SK-N-SH (cell line): Measurements from ENCODE around the gene HDAC7. TPM values are rescaled to one million over a fixed set of nuclear protein-coding genes. Genes with fewer than 3 reads are reported as not detected.

Source experiments
- CTCF ChIA-PET: fragments of 300-600, 350-600 bp; formaldehyde crosslinking; extraction: SDS; loops from one replicate; lab custom pipeline; 2021; lab: Yijun Ruan, JAX
- POLR2A ChIA-PET: fragments of 350-600 bp; sonication (Branson Sonifier 250); formaldehyde crosslinking; extraction: SDS; loops from one replicate; lab custom pipeline; 2020; ENCODE audit warnings: antibody characterized with exemption, inconsistent platforms; lab: Yijun Ruan, JAX
- DNase-seq: peaks from one replicate; pipeline ENCODE4 v3.0.0; 2012
- H2AFZ ChIP-seq: fragments of 200-600 bp; sonication (generic); 2 replicates; pipeline ENCODE4 v1.8.1; 2016; ENCODE audit warnings: antibody characterized with exemption, mild to moderate bottlenecking, low read depth
- H3F3A ChIP-seq: fragments of 200-600 bp; sonication (generic); replicated peaks from 2 replicates; pipeline ENCODE3; 2016; ENCODE audit warnings: antibody characterized with exemption, mild to moderate bottlenecking; ENCODE audit not compliant: insufficient read depth
- H3K27ac ChIP-seq, 2 experiments: fragments of 200-500 bp in 1 of 2; fragments of 200-600 bp in 1 of 2; sonication (Bioruptor generic) in 1 of 2; sonication (generic), shearing (Covaris generic) in 1 of 2; 2 replicates each; pipeline versions ENCODE4 v1.5.1 to v1.6.1; 2014 to 2016; ENCODE audit warnings: low read depth in 2 of 2, inconsistent platforms in 1 of 2, low read length in 1 of 2, mild to moderate bottlenecking in 1 of 2, mixed read lengths in 1 of 2
- H3K27me3 ChIP-seq: fragments of 200-600 bp; sonication (generic), shearing (Covaris generic); 2 replicates; pipeline ENCODE4 v1.6.1; 2016; ENCODE audit warnings: mixed run types; ENCODE audit not compliant: insufficient read depth
- H3K36me3 ChIP-seq, 2 experiments: fragments of 200-500 bp in 1 of 2; fragments of 200-600 bp in 1 of 2; sonication (Bioruptor generic) in 1 of 2; sonication (generic) in 1 of 2; replicated peaks in 1 of 2; 2 replicates each; pipeline versions ENCODE3 to v1.5.1; 2014 to 2016; ENCODE audit warnings: low read length in 1 of 2, mild to moderate bottlenecking in 1 of 2; ENCODE audit not compliant: insufficient read depth in 2 of 2, control insufficient read depth in 1 of 2
- H3K4me1 ChIP-seq, 2 experiments: fragments of 200-500 bp in 1 of 2; fragments of 200-600 bp in 1 of 2; sonication (Bioruptor generic) in 1 of 2; sonication (generic), shearing (Covaris generic) in 1 of 2; 2 replicates each; pipeline versions ENCODE4 v1.5.1 to v1.6.1; 2014 to 2016; ENCODE audit warnings: low read depth in 1 of 2, low read length in 1 of 2, mixed run types in 1 of 2; ENCODE audit not compliant: insufficient read depth in 2 of 2, control insufficient read depth in 1 of 2
- H3K4me2 ChIP-seq: fragments of 200-600 bp; sonication (generic), shearing (Covaris generic); 2 replicates; pipeline ENCODE4 v1.6.1; 2017; ENCODE audit warnings: mixed run types
- H3K4me3 ChIP-seq, 2 experiments: fragments of 200-500 bp in 1 of 2; fragments of 200-600 bp in 1 of 2; sonication (Bioruptor generic) in 1 of 2; sonication (generic), shearing (Covaris generic) in 1 of 2; 2 replicates each; pipeline versions ENCODE4 v1.5.1 to v1.8.1; 2014 to 2016; ENCODE audit warnings: low read depth in 2 of 2, inconsistent platforms in 1 of 2, low read length in 1 of 2, mild to moderate bottlenecking in 1 of 2, mixed read lengths in 1 of 2, moderate library complexity in 1 of 2
- H3K79me2 ChIP-seq: fragments of 200-600 bp; sonication (generic); 2 replicates; pipeline ENCODE4 v1.8.1; 2017; ENCODE audit warnings: mild to moderate bottlenecking; ENCODE audit not compliant: insufficient read depth
- H3K9ac ChIP-seq: fragments of 200-600 bp; sonication (generic); 2 replicates; pipeline ENCODE4 v1.6.1; 2017; ENCODE audit warnings: mixed run types
- H3K9me2 ChIP-seq: fragments of 200-600 bp; sonication (generic); 2 replicates; pipeline ENCODE4 v1.6.1; 2017; ENCODE audit warnings: mixed run types
- H3K9me3 ChIP-seq: fragments of 200-600 bp; sonication (generic); 2 replicates; pipeline ENCODE4 v1.6.1; 2017; ENCODE audit warnings: mixed run types, mild to moderate bottlenecking, moderate library complexity
- H4K20me1 ChIP-seq: fragments of 200-600 bp; sonication (generic); 2 replicates; pipeline ENCODE4 v1.6.1; 2017; ENCODE audit warnings: mild to moderate bottlenecking, mixed run types; ENCODE audit not compliant: insufficient read depth
- ELF1 ChIP-seq: IDR thresholded peaks from 2 replicates; pipeline ENCODE4 v1.4.0; 2012
- FOXJ3 ChIP-seq: sonication (generic); formaldehyde crosslinking; IDR thresholded peaks from 2 replicates; pipeline ENCODE4 v1.5.1; 2020; ENCODE audit warnings: mild to moderate bottlenecking, missing genetic modification reagents
- MAX ChIP-seq: IDR thresholded peaks from 2 replicates; pipeline ENCODE4 v1.4.0; 2012; ENCODE audit warnings: low read depth
- MXI1 ChIP-seq: IDR thresholded peaks from 2 replicates; pipeline ENCODE4 v1.6.1; 2012; ENCODE audit warnings: mild to moderate bottlenecking, low read depth, low read length, improper control_type of control experiment
- NFIC ChIP-seq: IDR thresholded peaks from 2 replicates; pipeline ENCODE4 v1.4.0; 2012; ENCODE audit warnings: borderline replicate concordance
- POLR2AphosphoS5 ChIP-seq: IDR thresholded peaks from 2 replicates; pipeline ENCODE4 v1.6.1; 2012; ENCODE audit warnings: low read depth, low read length
- RAD21 ChIP-seq: IDR thresholded peaks from 2 replicates; pipeline ENCODE4 v1.6.1; 2012; ENCODE audit warnings: mild to moderate bottlenecking, low read length
- RFX5 ChIP-seq: IDR thresholded peaks from 2 replicates; pipeline ENCODE4 v1.6.1; 2012; ENCODE audit warnings: mild to moderate bottlenecking, improper control_type of control experiment, low read length
- SIN3A ChIP-seq: IDR thresholded peaks from 2 replicates; pipeline ENCODE4 v1.6.1; 2012; ENCODE audit warnings: low read depth, mild to moderate bottlenecking, low read length, moderate library complexity, borderline replicate concordance
- SMC3 ChIP-seq: IDR thresholded peaks from 2 replicates; pipeline ENCODE4 v1.6.1; 2012; ENCODE audit warnings: low read depth, low read length, improper control_type of control experiment
- TAF1 ChIP-seq: IDR thresholded peaks from 2 replicates; pipeline ENCODE4 v1.6.1; 2012; ENCODE audit warnings: low read depth, mild to moderate bottlenecking, low read length, moderate library complexity, borderline replicate concordance
- TEAD4 ChIP-seq: IDR thresholded peaks from 2 replicates; pipeline ENCODE4 v1.4.0; 2012; ENCODE audit warnings: mild to moderate bottlenecking, borderline replicate concordance; ENCODE audit not compliant: insufficient read depth
- WGBS: methylation state at CpG from one replicate; pipeline ENCODE4 v1.1.6; 2017; ENCODE audit warnings: low lambda C conversion rate; 5-methylcytosine and 5-hydroxymethylcytosine counted together
- polyA plus RNA-seq, 3 experiments: library from polyadenylated mRNA; depleted of rRNA; stranded (reverse); fragments of >200 nt; gene quantifications; 2 replicates each; pipeline ENCODE4 v1.2.3, GENCODE V29; 2012
- TF ChIP-seq, protein P1 (sequence below): IDR thresholded peaks from 2 replicates; pipeline ENCODE4; 2012
- TF ChIP-seq, protein P2 (sequence below): IDR thresholded peaks from 2 replicates; pipeline ENCODE4 v1.4.0; 2012; ENCODE audit warnings: low read depth, borderline replicate concordance
- TF ChIP-seq, protein P3 (sequence below): fragments of 200-600 bp; sonication (generic); IDR thresholded peaks from 2 replicates; pipeline ENCODE4 v1.6.1; 2017; ENCODE audit warnings: antibody characterized with exemption, mild to moderate bottlenecking, moderate library complexity

HDAC7 gene
- polyA plus RNA-seq, 1 of the 3 experiments (the other 2 are of a cell fraction): 51.0 TPM

DNA sequence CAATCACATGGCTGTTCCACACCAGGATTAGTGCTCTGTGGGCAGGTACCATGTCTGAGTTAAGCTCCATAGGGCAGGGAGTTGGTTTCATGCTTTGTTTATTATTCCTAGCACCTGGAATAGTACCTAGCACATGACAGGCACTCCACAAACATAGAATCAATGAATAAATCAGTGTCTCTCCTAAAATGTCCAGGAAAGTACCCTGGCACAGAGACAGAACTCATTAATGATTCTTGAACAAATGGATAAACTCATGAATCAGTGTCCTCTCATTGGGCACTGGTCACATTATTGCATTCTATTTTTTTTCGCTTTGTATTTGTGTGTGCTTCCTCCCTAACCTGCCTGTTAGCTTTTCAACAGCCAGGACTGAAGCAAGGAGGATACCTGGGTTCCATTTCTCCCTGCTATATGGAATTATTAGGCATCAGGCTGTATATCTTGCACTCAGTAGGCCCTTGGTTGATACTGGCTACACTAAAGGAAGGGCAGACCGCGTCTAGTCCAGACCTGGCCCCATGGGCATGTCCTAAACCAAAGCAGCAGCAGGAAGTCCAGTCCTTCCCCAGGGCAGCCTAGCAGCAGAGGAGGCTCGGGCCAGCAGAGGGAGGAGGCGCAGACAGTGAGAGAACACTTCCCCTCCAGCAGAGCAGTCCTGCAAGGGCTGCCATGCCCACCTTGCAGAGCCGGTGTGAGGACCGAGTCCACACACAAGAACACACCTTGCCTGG, 18.4 kb downstream of the HDAC7 start:
- ChIA-PET POLR2A (interaction anchor here (1.2 kb wide), 1 partner anchor 10 kb away, joined by 3 read pairs; no protein-coding TSS in a partner anchor), CTCF (interaction anchor here (0.7 to 15.5 kb wide), 12 partner anchors 12 to 149 kb away, joined by 3 to 247 read pairs (median 5); partner anchors contain the start of genes HDAC7, RPAP3 and SLC48A1)
- Histone ChIP-seq H3K36me3 (peaks cover 32 to 35% of the 10 kb centered on the region in 2 experiments), H3K79me2 (peaks cover 84% of the 10 kb centered on the region), H3K9me2 (no peaks in the 10 kb centered on the region), H4K20me1 (peaks cover 80% of the 10 kb centered on the region), H3K4me1 (peaks cover 12 to 40% of the 10 kb centered on the region in 2 experiments; a peak in 2 of 4 replicates), H3K27ac (no peak overlapping the region), H3K9me3 (no peaks in the 10 kb centered on the region), H3K4me3 (no peak overlapping the region), H3K9ac (no peak overlapping the region), H3K27me3 (no peaks in the 10 kb centered on the region), H3K4me2 (no peak overlapping the region), H2AFZ (no peak overlapping the region), H3F3A (no peaks in the 10 kb centered on the region)
- WGBS: 98% methylated on average over 7 of the region's 7 CpGs
- TF ChIP-seq, protein P1, sequence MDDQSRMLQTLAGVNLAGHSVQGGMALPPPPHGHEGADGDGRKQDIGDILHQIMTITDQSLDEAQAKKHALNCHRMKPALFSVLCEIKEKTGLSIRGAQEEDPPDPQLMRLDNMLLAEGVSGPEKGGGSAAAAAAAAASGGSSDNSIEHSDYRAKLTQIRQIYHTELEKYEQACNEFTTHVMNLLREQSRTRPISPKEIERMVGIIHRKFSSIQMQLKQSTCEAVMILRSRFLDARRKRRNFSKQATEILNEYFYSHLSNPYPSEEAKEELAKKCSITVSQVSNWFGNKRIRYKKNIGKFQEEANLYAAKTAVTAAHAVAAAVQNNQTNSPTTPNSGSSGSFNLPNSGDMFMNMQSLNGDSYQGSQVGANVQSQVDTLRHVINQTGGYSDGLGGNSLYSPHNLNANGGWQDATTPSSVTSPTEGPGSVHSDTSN: no peak
- TF ChIP-seq NFIC (no peak), SIN3A (no peak), SMC3 (peak; percentile 5; the same call in 1 of the 2 replicates)
- TF ChIP-seq, protein P2, sequence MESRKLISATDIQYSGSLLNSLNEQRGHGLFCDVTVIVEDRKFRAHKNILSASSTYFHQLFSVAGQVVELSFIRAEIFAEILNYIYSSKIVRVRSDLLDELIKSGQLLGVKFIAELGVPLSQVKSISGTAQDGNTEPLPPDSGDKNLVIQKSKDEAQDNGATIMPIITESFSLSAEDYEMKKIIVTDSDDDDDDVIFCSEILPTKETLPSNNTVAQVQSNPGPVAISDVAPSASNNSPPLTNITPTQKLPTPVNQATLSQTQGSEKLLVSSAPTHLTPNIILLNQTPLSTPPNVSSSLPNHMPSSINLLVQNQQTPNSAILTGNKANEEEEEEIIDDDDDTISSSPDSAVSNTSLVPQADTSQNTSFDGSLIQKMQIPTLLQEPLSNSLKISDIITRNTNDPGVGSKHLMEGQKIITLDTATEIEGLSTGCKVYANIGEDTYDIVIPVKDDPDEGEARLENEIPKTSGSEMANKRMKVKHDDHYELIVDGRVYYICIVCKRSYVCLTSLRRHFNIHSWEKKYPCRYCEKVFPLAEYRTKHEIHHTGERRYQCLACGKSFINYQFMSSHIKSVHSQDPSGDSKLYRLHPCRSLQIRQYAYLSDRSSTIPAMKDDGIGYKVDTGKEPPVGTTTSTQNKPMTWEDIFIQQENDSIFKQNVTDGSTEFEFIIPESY: no peak
- no peak for DNase-seq

- no peak overlapping the region for H3K27ac ChIP-seq
- peaks cover 73% of the 10 kb centered on the region for H4K20me1 ChIP-seq
- no peaks in the 10 kb centered on the region for H3K9me3 ChIP-seq
- no peaks in the 10 kb centered on the region for H3F3A ChIP-seq
- WGBS: 96% methylated on average over 5 of the region's 7 CpGs
- no peak overlapping the region for H3K4me2 ChIP-seq
- DNase-seq: no peak
- no peaks in the 10 kb centered on the region for H3K9me2 ChIP-seq
- ChIA-PET CTCF (interaction anchor here (0.9 to 15.5 kb wide), 4 partner anchors 8 to 39 kb away, joined by 3 to 247 read pairs (median 16); no protein-coding TSS in a partner anchor), POLR2A (no interaction called here)
- peaks cover 12 to 40% of the 10 kb centered on the region in 2 experiments; a peak in 2 of 4 replicates for H3K4me1 ChIP-seq
- no peak overlapping the region for H3K4me3 ChIP-seq
- H3K9ac ChIP-seq: no peak overlapping the region
- TF ChIP-seq TAF1 (no peak), POLR2AphosphoS5 (no peak), MAX (no peak), FOXJ3 (CRISPR knock-in tag) (no peak), RAD21 (no peak), ELF1 (no peak), TEAD4 (no peak), MXI1 (no peak), NFIC (no peak), RFX5 (no peak)
- TF ChIP-seq, protein P1: no peak
- TF ChIP-seq, protein P3, sequence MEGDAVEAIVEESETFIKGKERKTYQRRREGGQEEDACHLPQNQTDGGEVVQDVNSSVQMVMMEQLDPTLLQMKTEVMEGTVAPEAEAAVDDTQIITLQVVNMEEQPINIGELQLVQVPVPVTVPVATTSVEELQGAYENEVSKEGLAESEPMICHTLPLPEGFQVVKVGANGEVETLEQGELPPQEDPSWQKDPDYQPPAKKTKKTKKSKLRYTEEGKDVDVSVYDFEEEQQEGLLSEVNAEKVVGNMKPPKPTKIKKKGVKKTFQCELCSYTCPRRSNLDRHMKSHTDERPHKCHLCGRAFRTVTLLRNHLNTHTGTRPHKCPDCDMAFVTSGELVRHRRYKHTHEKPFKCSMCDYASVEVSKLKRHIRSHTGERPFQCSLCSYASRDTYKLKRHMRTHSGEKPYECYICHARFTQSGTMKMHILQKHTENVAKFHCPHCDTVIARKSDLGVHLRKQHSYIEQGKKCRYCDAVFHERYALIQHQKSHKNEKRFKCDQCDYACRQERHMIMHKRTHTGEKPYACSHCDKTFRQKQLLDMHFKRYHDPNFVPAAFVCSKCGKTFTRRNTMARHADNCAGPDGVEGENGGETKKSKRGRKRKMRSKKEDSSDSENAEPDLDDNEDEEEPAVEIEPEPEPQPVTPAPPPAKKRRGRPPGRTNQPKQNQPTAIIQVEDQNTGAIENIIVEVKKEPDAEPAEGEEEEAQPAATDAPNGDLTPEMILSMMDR: no peak
- peaks cover 25 to 41% of the 10 kb centered on the region in 2 experiments for H3K36me3 ChIP-seq
- peaks cover 77% of the 10 kb centered on the region for H3K79me2 ChIP-seq
- H2AFZ ChIP-seq: no peak overlapping the region
- H3K27me3 ChIP-seq: no peaks in the 10 kb centered on the region
These were observed 19.1 kb downstream of the HDAC7 start for GRCh38 chr12:47800582-47800981.
